Stimulated activated CD8-positive, alpha-beta memory T cell treated with anti-CD3 and anti-CD28 coated beads, Interleukin-12 subunit alpha, Interleukin-12 subunit beta, amount 100 ng/mL, for 24 hours (primary cell): ENCODE data around the gene SALL3.
"Not testable (repeated sequence)": the region's sequence is repeated elsewhere in the genome, so short reads cannot be mapped to it uniquely, and the experiment has no call there.

Experiments used
- DNase-seq: peaks from one replicate; pipeline ENCODE4 v3.0.0-alpha.2; 2020; ENCODE audit errors: extremely low read depth

Gene SALL3

DNA sequence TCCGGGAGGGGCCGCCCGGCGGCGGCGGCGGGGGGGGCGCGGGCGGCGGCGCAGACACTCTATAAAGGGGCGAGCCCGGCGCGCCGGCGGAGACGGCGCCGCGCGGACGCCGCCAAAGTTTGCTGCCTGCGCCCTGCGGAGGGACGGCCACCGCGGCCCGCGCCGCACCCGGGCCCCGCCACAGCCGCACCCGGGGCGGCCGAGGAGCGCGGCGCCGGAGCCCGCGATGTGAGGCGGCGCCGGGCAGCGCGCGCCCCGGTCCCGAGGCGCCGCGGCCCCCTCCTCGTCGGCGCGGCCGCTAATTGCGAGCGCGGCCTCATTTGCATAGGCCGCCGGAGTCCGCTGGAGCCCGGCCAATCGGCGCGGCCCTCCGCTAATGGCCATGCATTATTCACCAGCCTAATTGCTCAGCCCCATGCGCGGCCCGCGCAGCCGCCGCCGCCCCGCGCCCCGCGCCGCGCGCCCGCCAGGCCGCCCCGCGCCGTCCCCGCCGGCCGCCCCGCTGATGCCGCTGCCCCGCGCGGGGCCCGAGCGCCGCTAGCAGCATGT is at the start of gene SALL3:
SALL3 (plus strand) TSS at position 89 of the 549 bp plus-strand sequence; CDS start at position 546, 457 bp downstream.
- no peak for DNase-seq

DNA sequence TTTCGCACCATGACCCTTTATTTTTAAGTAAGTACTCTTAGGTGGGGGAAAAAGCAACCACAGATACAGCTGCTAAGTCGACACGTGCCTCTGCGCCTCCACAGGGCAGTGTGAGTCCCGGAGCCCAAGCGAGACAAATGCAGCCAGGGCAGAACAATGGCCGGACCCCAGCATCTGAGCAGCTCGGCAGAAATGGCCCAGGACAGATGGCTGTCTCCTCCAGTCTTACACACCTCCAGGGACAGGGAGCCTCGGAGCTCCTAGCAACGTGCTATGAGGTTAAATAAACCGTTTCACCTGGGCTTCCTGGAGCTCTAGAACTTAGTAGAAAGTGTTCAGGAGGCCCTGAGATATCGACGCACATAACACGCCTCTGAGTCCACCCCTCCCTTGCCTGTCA is 47.3 kb upstream of the SALL3 start:
- no peak for DNase-seq

DNA sequence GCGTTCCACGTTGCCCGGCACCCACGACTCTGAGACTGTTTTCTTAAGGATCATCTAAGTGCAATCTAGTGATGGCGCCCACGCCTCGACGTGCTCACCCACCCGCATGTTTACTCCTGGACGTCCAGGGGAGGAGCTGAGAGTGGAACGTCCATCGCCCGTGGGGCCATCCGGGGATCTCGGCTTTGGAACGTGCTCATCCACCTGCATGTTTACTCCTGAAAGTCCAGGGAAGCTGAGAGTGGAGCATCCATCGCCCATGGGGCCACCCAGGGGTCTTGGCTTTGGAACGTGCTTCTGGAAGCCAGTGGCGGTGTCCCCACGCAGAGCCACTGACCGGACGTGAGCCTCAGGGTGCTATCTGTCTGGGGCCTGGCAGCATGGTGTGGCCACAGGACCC is 45.6 kb upstream of the SALL3 start:
- DNase-seq, result no peak

DNA sequence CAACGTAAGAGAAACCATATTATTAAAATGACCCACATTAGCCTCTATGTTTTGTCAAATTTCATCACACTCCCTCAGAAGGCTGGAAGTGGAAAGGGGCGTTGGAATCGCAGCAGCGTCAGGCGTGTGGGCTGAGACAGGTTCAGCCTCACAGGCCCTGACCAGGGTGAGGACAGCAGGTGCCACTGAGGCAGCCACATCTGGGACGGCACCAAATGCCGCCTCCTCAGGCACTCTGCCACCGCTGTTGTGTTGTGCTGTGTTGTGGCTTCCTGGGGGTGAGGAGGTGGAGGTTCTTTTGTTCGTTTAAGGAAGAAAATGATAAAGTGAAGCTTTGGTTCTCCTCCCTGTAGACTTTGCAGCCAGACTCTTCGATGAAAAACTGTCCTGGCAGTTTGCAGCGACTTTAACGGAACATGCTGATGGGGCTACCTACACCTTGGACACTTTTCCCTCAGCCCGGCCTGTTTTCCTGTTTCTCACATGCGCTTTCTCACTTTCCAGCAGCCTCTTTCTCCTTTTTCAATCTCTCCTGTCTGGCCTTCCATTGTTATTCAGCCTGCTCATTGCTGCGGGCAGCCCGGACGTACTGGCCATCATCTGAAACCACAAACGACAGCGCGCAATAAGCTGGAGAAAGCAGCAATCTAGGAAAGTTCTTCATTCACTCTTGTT is 44.9 kb upstream of the SALL3 start:
- DNase-seq, result no peak

DNA sequence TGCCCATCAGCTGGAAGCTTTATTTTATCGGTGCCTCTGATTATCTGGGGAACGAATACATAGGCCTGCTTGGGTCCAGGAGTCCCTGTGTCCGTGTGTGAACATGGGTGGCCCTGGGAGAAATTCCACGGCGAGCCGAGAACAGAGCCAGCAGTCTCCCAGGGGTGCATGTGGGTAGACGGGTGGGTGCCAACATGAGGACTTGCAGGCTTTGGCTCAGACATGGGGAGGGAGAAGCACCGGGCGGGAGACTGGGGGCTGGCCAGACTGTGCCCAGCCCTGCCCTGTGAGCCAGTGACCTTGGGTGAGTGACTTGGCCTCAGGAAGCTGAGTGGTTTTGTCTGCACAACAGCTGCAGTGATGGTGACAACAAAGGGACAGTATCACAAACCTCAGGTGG is 44.2 kb upstream of the SALL3 start:
- no peak for DNase-seq

DNA sequence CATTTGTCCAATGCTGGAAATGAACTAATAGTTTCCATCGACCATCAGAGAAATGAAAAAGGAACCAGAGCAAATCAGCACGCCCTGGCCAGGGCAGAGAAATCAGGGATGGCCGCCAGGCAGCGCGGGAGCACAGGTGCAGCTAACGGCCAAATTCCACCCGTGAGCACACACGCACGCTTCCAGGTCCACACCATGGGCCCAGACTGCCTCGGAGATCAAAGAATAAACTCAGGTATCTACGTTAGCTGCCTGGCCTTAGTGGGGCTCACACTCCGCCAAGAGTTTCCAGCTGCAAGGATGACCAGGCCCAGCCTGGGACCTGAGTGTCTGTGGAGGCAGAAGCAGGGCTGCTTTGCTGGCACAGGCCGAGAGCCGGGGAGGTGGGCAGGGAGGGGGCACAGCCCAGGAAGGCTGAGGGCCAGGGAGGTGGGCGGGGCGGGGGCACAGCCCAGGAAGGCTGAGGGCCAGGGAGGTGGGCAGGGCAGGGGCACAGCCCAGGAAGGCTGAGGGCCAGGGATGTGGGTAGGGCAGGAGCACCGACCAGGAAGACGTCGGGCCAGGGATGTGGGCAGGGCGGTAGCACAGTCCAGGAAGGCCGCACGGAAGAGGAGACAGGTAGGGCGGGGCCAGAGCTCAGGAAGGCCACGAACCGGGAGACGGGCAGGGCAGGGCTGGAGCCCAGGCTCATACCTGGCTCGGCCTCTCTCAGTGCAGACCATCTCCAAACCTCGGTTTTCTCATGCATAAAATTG is 43.2 kb upstream of the SALL3 start:
- DNase-seq, result no peak

DNA sequence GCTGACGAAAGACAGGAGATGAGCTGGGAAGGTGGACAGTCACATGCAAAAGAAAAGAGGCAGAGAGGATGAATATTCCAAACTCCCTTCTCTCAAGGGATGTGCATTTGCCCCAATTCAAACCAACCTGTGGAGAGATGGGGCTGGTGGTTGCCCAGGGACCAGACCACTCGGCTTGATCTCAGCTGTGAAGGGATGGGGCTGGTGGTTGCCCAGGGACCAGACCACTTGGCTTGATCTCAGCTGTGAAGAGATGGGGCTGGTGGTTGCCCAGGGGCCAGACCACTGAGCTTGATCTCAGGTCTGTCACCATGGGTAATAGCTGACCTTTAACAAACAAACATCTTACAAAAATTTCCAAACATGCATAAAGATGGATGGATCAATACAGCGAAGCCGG is 42.5 kb upstream of the SALL3 start:
- DNase-seq, result no peak

DNA sequence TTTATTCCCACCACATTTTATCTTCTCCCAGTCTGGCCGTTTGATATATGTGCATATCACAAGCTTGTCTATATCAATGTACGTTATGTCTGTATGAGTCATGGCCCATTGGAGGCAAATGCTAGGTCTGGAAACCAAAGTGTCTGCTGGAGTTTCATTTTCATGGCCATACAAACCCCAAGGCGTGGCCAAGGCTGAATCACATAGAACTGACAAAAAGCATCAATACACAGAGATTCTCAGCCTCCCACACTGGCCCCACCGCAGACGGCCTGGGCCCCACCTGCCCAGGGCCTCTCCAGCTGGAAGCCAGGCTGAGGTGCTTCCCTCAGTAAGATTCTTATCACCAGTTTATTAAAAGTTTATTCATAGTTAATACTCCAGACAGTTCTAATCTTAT is 40.5 kb upstream of the SALL3 start:
- no peak for DNase-seq

DNA sequence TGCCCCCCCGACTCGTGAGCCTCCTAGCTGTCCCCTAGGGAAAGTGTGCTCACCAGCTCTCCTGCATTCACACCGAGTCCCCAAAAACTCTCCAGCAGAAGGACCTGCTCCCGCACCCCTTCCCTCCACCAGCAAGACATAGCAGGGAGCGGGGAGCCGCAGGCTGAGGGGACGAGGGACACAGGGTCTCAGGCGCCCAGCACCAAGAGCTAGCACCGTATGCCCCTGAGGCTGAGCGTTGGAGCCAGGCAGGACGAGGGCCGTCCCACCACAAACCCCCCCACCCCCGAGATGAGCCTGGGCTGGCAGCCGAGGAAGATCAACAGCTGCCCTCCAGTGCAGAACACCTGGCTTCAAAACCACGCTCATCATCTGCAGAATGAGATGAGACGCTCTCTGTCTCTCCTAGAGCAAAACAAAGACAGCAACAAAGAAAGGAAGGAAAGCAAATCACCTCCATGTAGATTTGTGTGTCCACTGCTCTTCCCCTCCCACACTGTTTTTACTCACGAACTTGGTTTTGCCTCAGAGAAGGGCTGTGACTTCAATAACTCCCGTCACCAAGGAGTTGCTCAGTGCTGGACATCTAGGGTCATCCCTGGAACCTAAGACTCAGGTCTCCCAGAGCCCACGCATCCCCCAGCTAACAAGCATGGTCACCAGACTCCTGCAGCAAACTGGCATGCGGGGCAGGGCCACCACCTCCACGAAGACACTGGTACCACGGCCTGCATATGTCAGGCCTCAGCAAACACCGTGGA is 39.7 kb upstream of the SALL3 start:
- no peak for DNase-seq

DNA sequence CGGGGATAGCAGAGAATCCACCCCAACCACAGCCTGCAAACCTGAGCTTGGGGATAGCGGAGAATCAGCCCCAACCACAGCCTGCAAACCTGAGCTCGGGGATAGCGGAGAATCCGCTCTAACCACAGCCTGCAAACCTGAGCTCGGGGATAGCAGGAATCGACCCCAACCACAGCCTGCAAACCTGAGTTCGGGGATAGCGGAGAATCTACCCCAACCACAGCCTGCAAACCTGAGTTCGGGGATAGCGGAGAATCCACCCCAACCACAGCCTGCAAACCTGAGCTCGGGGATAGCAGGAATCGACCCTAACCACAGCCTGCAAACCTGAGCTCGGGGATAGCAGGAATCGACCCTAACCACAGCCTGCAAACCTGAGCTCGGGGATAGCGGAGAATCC is 37.4 kb upstream of the SALL3 start:
- not testable (repeated sequence) for DNase-seq

DNA sequence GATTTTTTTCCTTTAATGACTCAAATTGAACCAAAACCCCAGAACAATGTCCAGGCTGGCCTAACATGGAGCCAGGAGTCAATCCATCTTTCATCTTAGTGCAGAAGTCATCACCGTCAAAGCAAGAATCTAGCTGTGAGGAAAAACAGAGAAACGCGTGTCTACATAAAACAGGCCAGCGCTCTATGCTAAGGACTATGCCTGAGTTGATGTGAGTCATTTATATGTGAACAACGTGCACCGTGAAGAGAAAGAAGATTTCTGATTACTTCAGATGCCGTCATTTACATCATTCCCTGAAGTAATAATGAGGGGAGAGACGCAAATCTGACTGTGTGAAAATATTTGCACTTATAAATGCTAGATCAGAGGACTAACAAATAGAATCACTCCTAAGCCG is 34.0 kb upstream of the SALL3 start:
- no peak for DNase-seq

DNA sequence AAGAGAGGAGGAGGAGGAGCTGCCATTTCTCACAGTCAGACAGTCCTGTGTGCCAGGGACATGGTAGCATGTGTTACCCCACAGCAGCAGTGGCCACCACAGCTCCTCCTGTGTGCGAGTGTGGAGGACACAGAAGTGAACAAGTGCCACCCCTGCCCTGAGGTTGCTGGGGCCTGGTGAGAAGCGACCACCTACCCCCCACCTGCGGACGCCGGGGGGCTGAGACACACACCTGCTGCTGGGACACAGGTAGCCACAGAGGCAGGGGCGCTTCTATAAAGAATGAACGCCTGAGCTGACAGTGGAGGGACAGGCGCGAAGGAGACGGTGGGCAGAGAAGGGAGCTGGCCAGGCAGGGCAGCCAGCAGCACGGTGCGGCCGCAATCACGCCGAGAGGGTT is 32.3 kb upstream of the SALL3 start:
- DNase-seq, result no peak

DNA sequence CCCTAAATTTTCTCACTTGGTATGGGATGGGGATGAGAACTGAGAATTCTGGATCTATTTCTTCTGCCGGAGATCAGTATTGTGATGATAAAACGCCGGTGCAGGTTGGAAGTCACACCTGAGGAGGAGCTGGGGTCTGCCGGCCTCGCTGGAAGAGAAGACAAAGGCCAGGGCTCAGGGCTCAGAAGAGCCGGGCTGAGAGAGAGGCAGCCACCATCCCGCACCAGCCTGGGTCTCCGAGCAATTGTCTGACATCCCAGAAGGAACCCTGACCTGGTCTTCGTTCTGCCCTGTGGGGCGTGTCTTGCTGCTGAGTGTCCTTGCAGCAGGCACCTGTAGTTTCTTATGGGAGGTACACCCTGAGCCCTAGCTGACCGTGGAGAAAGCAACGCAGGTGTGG is 31.4 kb upstream of the SALL3 start:
- no peak for DNase-seq

DNA sequence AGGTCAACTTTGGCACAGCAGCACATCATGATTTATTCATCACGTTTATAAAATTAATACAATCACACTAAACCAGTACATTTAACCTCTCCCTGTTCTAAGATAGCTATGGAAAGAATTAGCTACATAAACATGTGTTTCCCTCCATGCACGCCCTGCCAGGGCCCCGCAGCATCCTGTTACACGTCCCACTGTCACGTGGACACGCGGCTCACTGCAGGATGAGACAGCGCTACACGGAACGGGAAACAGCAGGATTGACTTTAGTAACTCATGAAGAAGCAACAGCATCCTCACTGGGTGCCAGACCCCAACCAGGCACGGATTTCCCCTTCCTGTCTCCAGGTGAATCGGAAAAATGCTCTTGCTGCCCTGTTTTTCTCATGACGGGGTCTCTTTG is 30.9 kb upstream of the SALL3 start:
- DNase-seq, result no peak

DNA sequence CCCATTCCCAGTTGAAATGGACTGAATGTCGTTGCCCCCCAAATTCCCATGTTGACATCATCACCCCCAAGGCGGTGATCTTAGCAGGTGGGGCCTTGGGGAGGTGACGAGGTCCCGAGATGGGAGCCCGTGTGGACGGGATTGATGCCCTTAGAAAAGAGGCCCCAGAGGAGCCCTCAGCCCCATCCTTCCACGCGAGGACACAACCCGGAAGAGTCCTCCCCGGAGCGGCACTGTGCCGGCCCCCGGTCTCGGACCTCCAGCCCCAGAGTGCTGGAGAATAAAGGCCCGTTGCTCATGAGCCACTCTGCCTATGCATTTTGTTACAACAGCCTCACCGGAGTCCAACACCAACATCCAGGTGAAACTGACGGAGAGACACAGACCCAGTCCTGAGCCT is 30.4 kb upstream of the SALL3 start:
- no peak for DNase-seq

DNA sequence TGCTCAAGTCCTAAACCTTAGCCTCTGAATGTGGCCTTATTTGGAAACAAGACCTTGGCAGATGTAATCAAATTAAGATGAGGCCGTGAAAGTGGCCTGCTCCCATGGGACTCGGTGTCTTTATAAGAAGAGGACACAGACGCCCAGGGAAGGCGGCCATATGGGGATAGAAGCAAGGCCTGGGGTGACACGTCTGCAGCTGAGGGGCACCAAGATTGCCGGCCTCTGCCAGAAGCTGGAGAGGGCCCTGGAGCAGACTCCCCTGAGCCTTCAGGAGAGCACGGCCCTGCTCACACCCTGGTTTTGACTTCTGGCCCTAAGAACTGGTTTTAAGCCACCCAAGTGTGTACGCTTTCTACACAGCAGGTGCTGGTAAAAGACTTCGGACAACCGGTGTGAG is 29.2 kb upstream of the SALL3 start:
- DNase-seq, result no peak

DNA sequence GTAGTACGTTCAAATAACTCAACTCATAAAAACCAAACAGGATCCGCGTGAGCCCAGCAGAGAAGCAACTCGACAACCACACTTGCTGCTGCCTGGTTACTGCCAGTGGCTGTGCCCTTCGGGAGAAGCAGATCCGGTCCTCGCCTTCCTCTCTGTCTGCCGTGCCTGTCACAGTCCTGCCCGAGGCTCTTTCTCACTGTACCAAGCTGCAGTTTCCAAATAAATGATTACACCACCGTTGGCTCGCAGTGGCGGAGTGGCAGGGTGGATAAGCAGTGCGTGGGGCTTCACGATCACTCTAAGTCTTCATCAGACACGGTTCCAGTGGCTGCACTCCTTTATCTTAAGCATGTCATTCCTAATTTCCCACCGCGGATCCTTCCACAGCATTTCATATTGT is 26.1 kb upstream of the SALL3 start:
- no peak for DNase-seq

DNA sequence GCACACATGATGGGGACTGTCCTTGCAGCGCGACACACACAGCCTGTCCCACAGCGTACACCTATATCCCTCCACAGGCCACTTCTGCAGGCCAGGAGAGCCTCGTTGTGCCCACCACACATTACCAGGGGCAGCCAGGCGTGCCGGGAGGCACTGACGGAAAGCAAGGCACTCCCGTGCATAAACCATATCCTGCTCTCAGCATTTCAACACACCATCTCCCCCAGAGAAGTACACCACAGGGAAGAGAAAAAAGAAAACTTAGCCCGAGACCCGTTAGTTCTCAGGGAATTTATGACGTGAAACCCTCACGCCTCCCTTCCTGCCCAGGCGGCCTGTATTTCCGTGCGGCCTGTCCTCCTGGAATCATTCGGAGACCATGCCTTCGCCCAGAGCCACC is 24.6 kb upstream of the SALL3 start:
- DNase-seq, result no peak

DNA sequence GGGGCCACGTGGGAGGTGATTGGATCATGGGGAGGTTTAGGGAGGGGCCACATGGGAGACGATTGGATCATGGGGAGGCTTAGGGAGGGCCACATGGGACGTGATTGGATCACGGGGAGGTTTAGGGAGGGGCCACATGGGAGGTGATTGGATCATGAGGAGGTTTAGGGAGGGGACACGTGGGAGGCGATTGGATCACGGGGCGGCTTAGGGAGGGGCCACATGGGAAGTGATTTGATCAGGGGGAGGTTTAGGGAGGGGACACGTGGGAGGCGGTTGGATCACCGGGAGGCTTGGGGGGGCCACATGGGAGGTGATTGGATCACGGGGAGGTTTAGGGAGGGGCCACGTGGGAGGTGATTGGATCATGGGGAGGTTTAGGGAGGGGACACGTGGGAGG is 22.5 kb upstream of the SALL3 start:
- DNase-seq, result no peak

DNA sequence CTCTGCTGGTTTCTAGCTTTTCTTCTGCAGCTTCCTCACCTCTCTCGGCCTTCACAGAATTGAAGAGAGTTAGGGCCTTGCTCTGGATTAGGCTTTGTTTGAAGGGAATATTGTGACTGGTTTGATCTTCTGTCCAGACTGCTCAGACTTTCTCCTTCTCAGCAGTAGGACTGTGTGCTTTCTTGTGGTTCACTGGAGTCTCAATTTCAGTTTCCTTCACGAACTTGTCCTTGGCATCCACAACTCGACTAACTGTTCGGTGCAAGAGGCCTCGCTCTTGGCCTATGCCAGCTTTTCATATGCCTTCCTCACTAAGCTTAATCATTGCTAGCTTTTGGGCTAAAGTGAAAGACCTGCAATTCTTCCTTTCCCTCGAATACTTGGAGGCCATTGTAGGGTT is 18.9 kb upstream of the SALL3 start:
- no peak for DNase-seq

DNA sequence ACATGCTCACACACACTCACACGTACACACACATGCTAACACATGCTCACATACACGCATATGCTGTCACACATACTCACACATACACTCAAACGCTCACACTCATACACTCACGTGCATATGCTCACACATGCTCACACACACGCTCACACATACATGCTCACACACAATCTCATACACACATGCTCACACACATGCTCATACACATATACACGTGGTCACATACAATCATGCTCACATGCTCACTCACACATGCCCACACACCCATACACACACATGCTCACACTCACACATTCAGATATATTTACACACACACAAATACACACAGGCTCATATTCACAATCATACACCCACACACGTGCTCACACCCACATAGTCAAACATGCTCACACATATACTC is 17.5 kb upstream of the SALL3 start:
- DNase-seq, result no peak

DNA sequence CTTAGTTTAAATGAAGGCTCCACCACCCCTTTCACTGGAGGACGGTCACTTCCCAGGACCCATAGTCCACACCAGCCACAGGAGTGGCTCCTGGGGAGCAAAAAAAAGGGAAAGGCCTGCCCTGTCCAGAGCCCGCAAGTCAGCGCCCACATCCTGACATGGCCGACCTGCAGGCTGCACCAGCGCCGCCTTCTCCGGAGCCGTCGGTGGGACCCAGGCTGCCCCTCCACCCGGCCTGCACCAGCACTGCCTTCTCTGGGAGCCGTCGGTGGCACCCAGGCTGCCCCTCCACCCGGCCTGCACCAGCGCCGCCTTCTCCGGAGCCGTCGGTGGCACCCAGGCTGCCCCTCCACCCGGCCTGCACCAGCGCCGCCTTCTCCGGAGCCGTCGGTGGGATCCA is 14.9 kb upstream of the SALL3 start:
- not testable (repeated sequence) for DNase-seq

DNA sequence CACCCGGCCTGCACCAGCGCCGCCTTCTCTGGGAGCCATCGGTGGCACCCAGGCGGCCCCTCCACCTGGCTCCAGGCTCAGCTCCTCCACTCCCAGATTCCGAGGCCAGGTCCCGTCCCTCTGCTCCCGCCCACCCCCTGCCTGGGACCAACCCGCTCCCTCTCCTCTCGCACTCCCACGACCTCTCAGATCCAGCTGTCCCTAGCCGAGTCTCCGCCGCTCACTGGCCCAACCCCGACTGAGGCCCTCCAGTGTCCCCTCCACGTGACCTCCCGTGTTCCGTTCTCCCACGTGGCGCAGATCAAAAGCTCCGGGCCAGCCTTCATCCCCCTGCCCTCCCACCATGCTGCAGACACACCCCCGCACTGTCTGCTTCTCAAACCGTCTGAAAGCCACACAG is 14.4 kb upstream of the SALL3 start:
- DNase-seq, result no peak
